IPS-NIHi7 (cell line): ENCODE measurements around the gene USP10.
A peak's percentile ranks its signal among the peaks of the same experiment; 100 is the strongest.

Source experiments
- DNase-seq: peaks from one replicate; pipeline ENCODE4 v3.0.0; 2012; ENCODE audit warnings: mixed read lengths; ENCODE audit errors: extremely low spot score

USP10 gene

GRCh38 chr16:84699147-84699711, 571 bp upstream of the USP10 start:
- no peak for DNase-seq

- no peak for DNase-seq
These were observed 873 bp downstream of the USP10 start for GRCh38 chr16:84700446-84701300.

- DNase-seq: no peak
These were observed 3.9 kb downstream of the USP10 start for GRCh38 chr16:84703681-84704080.

GRCh38 chr16:84704253-84704652, 4.5 kb downstream of the USP10 start:
- DNase-seq: no peak

GRCh38 chr16:84706856-84707255, 7.1 kb downstream of the USP10 start:
- no peak for DNase-seq

GRCh38 chr16:84709609-84710008, 9.8 kb downstream of the USP10 start:
- no peak for DNase-seq

GRCh38 chr16:84710686-84711085, 10.9 kb downstream of the USP10 start:
- DNase-seq: no peak

GRCh38 chr16:84712138-84712671, 12.4 kb downstream of the USP10 start:
- no peak for DNase-seq

GRCh38 chr16:84712801-84713775, 13.3 kb downstream of the USP10 start:
- DNase-seq: no peak

GRCh38 chr16:84714028-84714427, 14.2 kb downstream of the USP10 start:
- no peak for DNase-seq

- DNase-seq: no peak
These were observed 15.6 kb downstream of the USP10 start for GRCh38 chr16:84715424-84715823.

GRCh38 chr16:84715854-84716253, 16.1 kb downstream of the USP10 start:
- DNase-seq: no peak

GRCh38 chr16:84716740-84717139, 16.9 kb downstream of the USP10 start:
- DNase-seq: no peak

- no peak for DNase-seq
These were observed 17.7 kb downstream of the USP10 start for GRCh38 chr16:84717484-84717883.

- no peak for DNase-seq
These were observed 20.4 kb downstream of the USP10 start for GRCh38 chr16:84720177-84720579.

GRCh38 chr16:84722068-84722467, 22.3 kb downstream of the USP10 start:
- DNase-seq: no peak

- no peak for DNase-seq
These were observed 24.1 kb downstream of the USP10 start for GRCh38 chr16:84723906-84724305.

- no peak for DNase-seq
These were observed 25.0 kb downstream of the USP10 start for GRCh38 chr16:84724606-84725309.

GRCh38 chr16:84725481-84726078, 25.8 kb downstream of the USP10 start:
- DNase-seq: no peak

- peak; percentile 60 for DNase-seq
These were observed 26.4 kb downstream of the USP10 start for GRCh38 chr16:84726079-84726668.
